ENCODE results near the gene ETFB.

The ETFB gene

GRCh38 chr19:51326216-51327065 lies 39.7 kb downstream of the ETFB start:
- TF ChIP-seq CTCF (IDR thresholded peaks at IDR 0.05; ENCODE audit: low read depth, low read length) (no peak), MYC (IDR thresholded peaks at IDR 0.05; ENCODE audit: low read depth, low read length) (no peak), MAX (IDR thresholded peaks at IDR 0.05; ENCODE audit: low read depth, low read length) (no peak), POLR2A (IDR thresholded peaks at IDR 0.05; ENCODE audit: extremely low read depth, insufficient read length) (no peak)
- no peak overlapping the region for H3K4me3 ChIP-seq (ENCODE audit: low read depth, low read length)
- DNase-seq (ENCODE audit: low read depth) = no peak

DNA sequence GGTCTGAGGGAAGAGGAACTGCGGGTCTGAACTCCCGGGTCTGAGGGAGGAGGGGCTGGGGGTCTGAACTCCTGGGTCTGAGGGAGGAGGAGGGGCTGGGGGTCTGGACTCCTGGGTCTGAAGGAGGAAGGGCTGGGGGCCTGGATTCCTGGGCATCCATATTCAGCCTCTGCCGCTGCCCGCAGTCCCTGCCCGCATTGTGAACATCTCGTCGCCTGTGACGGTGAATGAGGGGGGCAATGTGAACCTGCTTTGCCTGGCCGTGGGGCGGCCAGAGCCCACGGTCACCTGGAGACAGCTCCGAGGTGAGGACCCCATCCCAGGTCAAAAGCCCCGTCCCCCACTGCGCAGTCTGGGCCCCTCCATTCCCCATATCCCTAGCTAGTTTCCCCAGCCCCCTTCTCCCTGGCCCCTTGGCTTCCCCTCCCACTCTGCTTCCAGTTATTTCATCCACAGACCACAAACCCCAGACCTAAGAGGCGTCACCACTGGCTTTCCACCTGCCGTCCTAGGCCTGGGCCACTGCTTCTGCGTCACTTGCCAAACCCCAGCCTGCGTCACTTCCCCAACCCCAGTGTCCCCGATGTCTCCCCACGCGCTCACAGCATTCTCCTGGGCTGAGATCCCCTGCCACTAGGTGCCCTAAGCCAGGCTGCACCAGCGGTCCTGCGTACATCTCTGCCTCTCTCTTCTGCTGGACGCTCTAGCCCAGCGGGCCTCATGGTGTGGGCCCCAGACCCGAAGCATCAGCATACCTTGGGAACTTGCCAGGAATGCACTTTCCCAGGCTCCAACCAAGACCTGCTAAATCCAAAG lies 40.8 kb downstream of the ETFB start:
- H3K4me3 ChIP-seq (ENCODE audit: low read depth, low read length) = no peak overlapping the region
- TF ChIP-seq MYC (IDR thresholded peaks at IDR 0.05; ENCODE audit: low read depth, low read length) = no peak
- no peak for TF ChIP-seq MAX (IDR thresholded peaks at IDR 0.05; ENCODE audit: low read depth, low read length)
- TF ChIP-seq CTCF (IDR thresholded peaks at IDR 0.05; ENCODE audit: low read depth, low read length) = no peak
- TF ChIP-seq POLR2A (IDR thresholded peaks at IDR 0.05; ENCODE audit: extremely low read depth, insufficient read length) = no peak
- peak; percentile 25 for DNase-seq (ENCODE audit: low read depth)

- no peak for DNase-seq (ENCODE audit: low read depth)
- H3K4me3 ChIP-seq (ENCODE audit: low read depth, low read length) = no peak overlapping the region
- TF ChIP-seq POLR2A (IDR thresholded peaks at IDR 0.05; ENCODE audit: extremely low read depth, insufficient read length) = no peak
- TF ChIP-seq CTCF (IDR thresholded peaks at IDR 0.05; ENCODE audit: low read depth, low read length) = no peak
- TF ChIP-seq MAX (IDR thresholded peaks at IDR 0.05; ENCODE audit: low read depth, low read length) = no peak
- TF ChIP-seq MYC (IDR thresholded peaks at IDR 0.05; ENCODE audit: low read depth, low read length) = no peak
These were observed 42.1 kb downstream of the ETFB start for GRCh38 chr19:51324167-51324481.

GRCh38 chr19:51323481-51324166 lies 42.6 kb downstream of the ETFB start:
- DNase-seq (ENCODE audit: low read depth) = no peak
- TF ChIP-seq CTCF (IDR thresholded peaks at IDR 0.05; ENCODE audit: low read depth, low read length) (no peak), MYC (IDR thresholded peaks at IDR 0.05; ENCODE audit: low read depth, low read length) (no peak), POLR2A (IDR thresholded peaks at IDR 0.05; ENCODE audit: extremely low read depth, insufficient read length) (no peak), MAX (IDR thresholded peaks at IDR 0.05; ENCODE audit: low read depth, low read length) (peak; percentile 45; the same call in 1 of the 2 replicates)

GRCh38 chr19:51321799-51322198 lies 44.4 kb downstream of the ETFB start:
- TF ChIP-seq CTCF (IDR thresholded peaks at IDR 0.05; ENCODE audit: low read depth, low read length) (no peak), MAX (IDR thresholded peaks at IDR 0.05; ENCODE audit: low read depth, low read length) (no peak), MYC (IDR thresholded peaks at IDR 0.05; ENCODE audit: low read depth, low read length) (no peak), POLR2A (IDR thresholded peaks at IDR 0.05; ENCODE audit: extremely low read depth, insufficient read length) (no peak)
- no peak overlapping the region for H3K4me3 ChIP-seq (ENCODE audit: low read depth, low read length)
- no peak for DNase-seq (ENCODE audit: low read depth)

More at GRCh38 chr19:51323481-51324166, 42.6 kb downstream of the ETFB start:
- H3K4me3 ChIP-seq (ENCODE audit: low read depth, low read length) = no peak overlapping the region
